Adrenal gland (tissue), 12 donors: Measurements from ENCODE around the gene UBAC1. TPM values are rescaled to one million over a fixed set of nuclear protein-coding genes. Genes with fewer than 3 reads are reported as not detected.

Experiments
- DNase-seq, 7 donors: peaks; one replicate each; pipeline ENCODE4 v3.0.0-alpha.2; 2019 to 2020
- H3K27ac ChIP-seq, 5 donors: fragments of 200-600 bp; sonication (generic) in 4 of 5; 1 replicate in 3 of 5; 2 replicates in 2 of 5; pipeline versions ENCODE4 v1.5.1 to v1.8.0; 2016 to 2020; ENCODE audit warnings: mild to moderate bottlenecking in 1 of 5
- H3K27me3 ChIP-seq: fragments of 200-600 bp; 2 replicates; pipeline ENCODE4 v1.8.0; 2021
- H3K36me3 ChIP-seq, 2 donors: fragments of 200-600 bp; replicated peaks in 1 of 2; 1 replicate in 1 of 2; 2 replicates in 1 of 2; pipeline versions ENCODE4 v1.5.1 to v1.8.0; 2018 to 2022
- H3K4me1 ChIP-seq, 2 donors: fragments of 200-600 bp; replicated peaks in 1 of 2; 1 replicate in 1 of 2; 2 replicates in 1 of 2; pipeline versions ENCODE4 v1.5.1 to v1.8.0; 2018 to 2021
- H3K4me3 ChIP-seq, 4 donors: fragments of 200-600 bp; sonication (generic) in 3 of 4; one replicate each; pipeline ENCODE4 v1.5.1; 2016 to 2018
- H3K9me3 ChIP-seq, 3 donors: fragments of 200-600 bp; sonication (generic) in 1 of 3; replicated peaks in 1 of 3; 1 replicate in 2 of 3; 2 replicates in 1 of 3; pipeline versions ENCODE4 v1.5.1 to v1.8.0; 2016 to 2021
- CTCF ChIP-seq, 6 experiments: fragments of 450-650 bp in 4 of 6; fragments of 200-600 bp in 2 of 6; sonication (generic) in 1 of 6; IDR thresholded peaks; 1 replicate in 5 of 6; 2 replicates in 1 of 6; pipeline versions ENCODE4 v1.5.1 to v1.8.0; 2016 to 2021; ENCODE audit warnings: antibody characterized with exemption in 6 of 6, mild to moderate bottlenecking in 2 of 6, moderate library complexity in 1 of 6
- POLR2A ChIP-seq, 2 donors: fragments of 450-650 bp; IDR thresholded peaks; one replicate each; pipeline ENCODE4 v1.6.1; 2017; ENCODE audit warnings: antibody characterized with exemption in 2 of 2, mild to moderate bottlenecking in 2 of 2, moderate library complexity in 1 of 2
- WGBS, 4 donors: extraction: QIAGEN DNeasy Blood & Tissue Kit in 2 of 4; methylation state at CpG; one replicate each; pipeline versions ENCODE4 v1.1.5 to v1.1.7; 2013 to 2017; 5-methylcytosine and 5-hydroxymethylcytosine counted together
- intact Hi-C, 2 donors: fragments of 100-400 bp; cut with DNase I; formaldehyde crosslinking; loops; one replicate each; pipeline versions ENCODE4 v1.14.1 to v1.15.0; 2022 to 2023
- polyA plus RNA-seq, 3 donors: library from polyadenylated mRNA; stranded (reverse); fragments of 200-250 nt in 2 of 3; fragments of 350-450 nt in 1 of 3; fragmentation: Illumina TruSeq in 1 of 3; extraction: RNeasy Lipid Tissue Mini Kit (QIAGEN cat#74804) in 1 of 3; gene quantifications; one replicate each; pipeline ENCODE4 v1.2.3, GENCODE V29; 2013 to 2014
- total RNA-seq, 9 donors: library from RNA; depleted of rRNA in 4 of 9; stranded (reverse); fragments of >200 nt in 4 of 9; fragments of 120-200 nt in 1 of 9; fragmentation: NEBNext Ultra II Directional in 1 of 9; extraction: Animal tissue kit (Norgen Biotek cat#: 25700) in 1 of 9; gene quantifications; one replicate each; pipeline versions ENCODE4 v1.1.0 to v1.2.4, GENCODE V29; 2013 to 2023
- donor health status: healthy with polysubstance abuse.
- donor health status: Bipolar disorder and iron deficiency.
- donor health status: DM: yes; HTN: yes; CAD: no.
- donor health status: DM: no; HTN: no; CAD: no.
- donor health status: DM: no; HTN: no; CAD: no.
- donor health status: DM: yes; HTN: yes; CAD: no.

The UBAC1 gene
- total and polyA plus RNA-seq, 12 donors: 20.2 to 63.3 (median 37.9) TPM

- no peak overlapping the region for H3K4me3 ChIP-seq
- H3K4me1 ChIP-seq: no peaks in the 10 kb centered on the region
- TF ChIP-seq CTCF (IDR thresholded peaks at IDR 0.05) (no peak), POLR2A (IDR thresholded peaks at IDR 0.05) (no peak)
- intact Hi-C loops: no loop called here
- no peaks in the 10 kb centered on the region for H3K9me3 ChIP-seq
- H3K36me3 ChIP-seq: no peaks in the 10 kb centered on the region
- H3K27me3 ChIP-seq: no peaks in the 10 kb centered on the region
- 70 to 93% (median 72%) methylated on average over 3 to 22 of the region's 22 CpGs for WGBS, 4 donors
- H3K27ac ChIP-seq: no peak overlapping the region
- DNase-seq: no peak
Observed at GRCh38 chr9:135984072-135984710, 23.0 kb upstream of the UBAC1 start.

- DNase-seq: no peak
- H3K9me3 ChIP-seq: no peaks in the 10 kb centered on the region
- H3K4me3 ChIP-seq: no peak overlapping the region
- no peaks in the 10 kb centered on the region for H3K4me1 ChIP-seq
- TF ChIP-seq POLR2A (IDR thresholded peaks at IDR 0.05): no peak
- no peak for TF ChIP-seq CTCF (IDR thresholded peaks at IDR 0.05)
- intact Hi-C loops: no loop called here
- no peaks in the 10 kb centered on the region for H3K27me3 ChIP-seq
- 79 to 81% (median 80%) methylated on average over 26 of the region's 26 CpGs for WGBS, 4 donors
- no peaks in the 10 kb centered on the region for H3K36me3 ChIP-seq
- H3K27ac ChIP-seq: no peak overlapping the region
Observed at GRCh38 chr9:135983208-135984071, 22.3 kb upstream of the UBAC1 start.

- WGBS, 4 donors: 85 to 92% (median 86%) methylated on average over 16 to 24 of the region's 24 CpGs
- Histone ChIP-seq H3K9me3 (no peaks in the 10 kb centered on the region), H3K27me3 (no peaks in the 10 kb centered on the region), H3K4me3 (no peak overlapping the region), H3K36me3 (no peaks in the 10 kb centered on the region), H3K4me1 (no peaks in the 10 kb centered on the region), H3K27ac (no peak overlapping the region)
- DNase-seq: no peak
- intact Hi-C loops: no loop called here
- TF ChIP-seq POLR2A (IDR thresholded peaks at IDR 0.05): no peak
- TF ChIP-seq CTCF (IDR thresholded peaks at IDR 0.05): no peak
Observed at GRCh38 chr9:135982499-135983207, 21.5 kb upstream of the UBAC1 start.

GRCh38 chr9:135980926-135981630 is 19.9 kb upstream of the UBAC1 start:
- WGBS, 4 donors: 82 to 97% (median 91%) methylated on average over 3 to 29 of the region's 29 CpGs
- Histone ChIP-seq H3K4me1 (no peaks in the 10 kb centered on the region), H3K36me3 (no peaks in the 10 kb centered on the region), H3K9me3 (no peaks in the 10 kb centered on the region), H3K27ac (no peak overlapping the region), H3K27me3 (no peaks in the 10 kb centered on the region), H3K4me3 (no peak overlapping the region)
- no peak for TF ChIP-seq CTCF (IDR thresholded peaks at IDR 0.05)
- TF ChIP-seq POLR2A (IDR thresholded peaks at IDR 0.05): no peak
- DNase-seq: no peak
- intact Hi-C loops: no loop called here
